GM19438 (cell line): ENCODE data around the gene ZNF385A.

ENCODE experiments used
- ATAC-seq: cut with Tn5 transposase; IDR thresholded peaks from one replicate; pipeline ENCODE4 v1.9.1; 2021; ENCODE audit warnings: low read depth; ENCODE audit not compliant: unreplicated experiment

ZNF385A gene

GRCh38 chr12:54416687-54417603, 32.4 kb upstream of the ZNF385A start:
- ATAC-seq, result no peak

GRCh38 chr12:54415221-54415929, 30.8 kb upstream of the ZNF385A start:
- no peak for ATAC-seq

- peak; percentile 59 for ATAC-seq
Measured at GRCh38 chr12:54413284-54414190, 29.0 kb upstream of the ZNF385A start.

- ATAC-seq, result peak; percentile 20
Measured at GRCh38 chr12:54412786-54413185, 28.3 kb upstream of the ZNF385A start.

GRCh38 chr12:54412348-54412747, 27.8 kb upstream of the ZNF385A start:
- ATAC-seq, result no peak

GRCh38 chr12:54411391-54412241, 27.1 kb upstream of the ZNF385A start:
- ATAC-seq, result no peak

GRCh38 chr12:54409267-54409666, 24.7 kb upstream of the ZNF385A start:
- ATAC-seq, result no peak

- ATAC-seq, result no peak
Measured at GRCh38 chr12:54407183-54407905, 22.8 kb upstream of the ZNF385A start.

GRCh38 chr12:54405573-54405972, 21.0 kb upstream of the ZNF385A start:
- ATAC-seq, result no peak

DNA sequence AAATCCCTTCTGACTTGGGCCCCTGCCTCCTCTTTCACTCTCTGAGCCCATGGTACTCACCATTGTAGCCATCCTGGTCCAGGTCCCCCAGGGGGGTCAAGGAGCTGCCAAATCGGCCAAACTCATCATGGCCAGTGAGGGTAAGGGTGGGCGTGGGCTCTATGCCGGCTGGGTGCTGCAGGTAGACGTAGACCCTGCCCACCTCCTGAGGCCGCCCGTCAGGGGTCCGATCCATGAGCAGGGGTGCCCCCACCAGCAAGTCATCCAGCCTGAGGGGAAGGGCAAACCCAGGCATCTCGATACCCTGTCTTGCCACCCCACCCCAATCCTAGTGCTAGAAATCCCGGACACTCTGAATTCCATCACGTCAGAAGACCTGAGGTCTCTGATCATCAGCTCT, 20.6 kb upstream of the ZNF385A start:
- no peak for ATAC-seq

GRCh38 chr12:54404061-54405004, 19.8 kb upstream of the ZNF385A start:
- ATAC-seq, result no peak

- no peak for ATAC-seq
Measured at GRCh38 chr12:54401119-54401518, 16.6 kb upstream of the ZNF385A start.

DNA sequence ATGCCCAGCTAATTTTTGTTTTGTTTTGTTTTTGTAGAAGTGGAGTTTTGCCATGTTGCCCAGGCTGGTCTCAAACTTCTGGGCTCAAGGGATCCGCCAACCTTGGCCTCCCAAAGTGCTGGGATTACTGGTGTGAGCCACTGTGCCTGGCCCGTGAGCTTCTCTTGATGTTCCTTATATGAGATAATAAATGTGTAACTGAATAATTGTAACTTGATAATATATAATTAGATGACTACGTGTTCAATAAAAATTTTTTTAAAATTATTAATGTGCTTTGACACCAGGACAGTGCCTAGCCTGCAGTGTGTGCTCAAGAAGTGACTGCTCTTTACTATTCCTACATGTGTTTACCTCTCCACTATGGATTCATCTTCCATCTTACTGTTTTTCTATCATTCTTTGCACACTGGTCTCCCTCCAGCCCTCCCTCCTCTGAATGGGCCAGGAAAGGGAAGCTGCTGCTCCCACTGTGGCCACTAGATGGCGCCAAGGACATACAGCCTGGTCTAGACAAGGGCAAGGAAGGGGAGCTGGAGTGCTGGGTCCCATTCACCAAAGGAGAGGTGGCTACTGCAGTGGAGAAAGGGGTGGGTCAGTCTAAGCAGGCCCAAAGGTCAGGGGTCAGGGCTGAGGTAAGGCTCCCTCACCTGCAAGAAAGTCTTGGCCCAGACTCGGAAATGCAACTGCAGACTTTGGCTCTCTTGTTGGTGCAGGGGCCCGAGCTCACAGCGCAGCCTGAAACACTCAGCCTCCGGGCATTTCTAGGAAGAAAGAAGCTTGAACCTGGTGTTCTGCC, 14.7 kb upstream of the ZNF385A start:
- no peak for ATAC-seq

- ATAC-seq, result no peak
Measured at GRCh38 chr12:54398218-54398617, 13.7 kb upstream of the ZNF385A start.

DNA sequence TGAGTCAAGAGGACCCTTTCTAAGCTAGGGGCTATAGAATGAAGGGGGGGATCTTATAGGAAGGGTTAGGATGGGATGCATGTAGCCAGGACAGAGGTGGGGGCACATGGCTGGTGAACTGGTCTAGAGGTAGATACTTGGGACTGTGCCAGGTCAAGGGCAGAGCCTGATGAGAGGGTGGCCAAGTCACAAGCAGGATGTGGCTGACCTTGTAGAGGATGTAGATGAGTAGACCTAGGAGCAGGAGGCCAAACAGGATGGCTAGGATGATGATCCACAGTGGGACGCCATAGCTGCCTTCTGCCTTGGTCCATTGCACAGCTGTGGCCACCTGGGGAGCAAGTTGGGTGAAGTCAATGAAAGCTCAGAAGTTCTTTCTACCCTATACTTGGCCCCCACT, 12.6 kb upstream of the ZNF385A start:
- ATAC-seq, result no peak

DNA sequence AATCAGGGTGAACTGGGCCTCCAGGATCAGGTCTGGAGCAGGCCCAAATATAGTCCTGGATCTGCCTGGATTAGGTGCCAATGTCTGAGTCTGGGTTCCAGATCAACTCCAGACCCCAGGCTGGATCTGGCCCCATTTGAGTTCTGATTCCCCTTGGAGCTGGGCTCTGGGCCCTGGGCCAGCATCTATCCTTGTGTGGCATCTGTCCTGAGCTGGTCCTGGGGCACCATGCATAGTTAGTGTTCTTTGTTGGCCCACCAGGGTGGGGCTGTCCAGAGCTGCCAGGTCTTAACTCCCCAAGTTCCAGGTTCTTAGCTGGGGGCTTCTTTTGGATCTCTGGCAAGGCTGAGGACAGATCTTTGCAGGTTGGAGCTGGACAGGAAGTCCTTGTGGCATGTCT, 11.0 kb upstream of the ZNF385A start:
- ATAC-seq, result no peak

DNA sequence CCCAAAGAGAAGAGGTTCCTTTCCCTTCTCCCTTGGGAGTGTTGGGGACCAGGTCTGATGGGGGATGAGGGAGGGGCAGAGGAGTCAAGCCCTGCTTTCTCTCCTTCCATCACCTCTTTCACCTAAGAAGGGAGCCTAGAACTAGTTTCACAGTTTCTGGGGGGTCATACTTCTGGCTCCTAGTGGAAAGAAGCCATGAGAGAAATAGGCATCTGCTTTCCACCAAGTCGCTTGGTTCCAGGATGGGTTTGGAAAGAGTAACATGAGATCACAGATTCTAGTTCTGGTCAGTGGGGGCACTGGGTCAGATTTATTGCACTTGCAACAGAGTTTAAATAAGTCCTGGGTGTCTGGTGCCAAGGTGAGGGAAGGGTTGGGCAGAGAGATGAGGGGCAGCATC, 10.5 kb upstream of the ZNF385A start:
- ATAC-seq, result no peak
